Activated CD8-positive, alpha-beta memory T cell treated with anti-CD3 and anti-CD28 coated beads for 24 hours (primary cell): Measurements from ENCODE around the gene TRAPPC1.

Source experiments
- DNase-seq: peaks from one replicate; pipeline ENCODE4 v3.0.0-alpha.2; 2020

The TRAPPC1 gene

DNA sequence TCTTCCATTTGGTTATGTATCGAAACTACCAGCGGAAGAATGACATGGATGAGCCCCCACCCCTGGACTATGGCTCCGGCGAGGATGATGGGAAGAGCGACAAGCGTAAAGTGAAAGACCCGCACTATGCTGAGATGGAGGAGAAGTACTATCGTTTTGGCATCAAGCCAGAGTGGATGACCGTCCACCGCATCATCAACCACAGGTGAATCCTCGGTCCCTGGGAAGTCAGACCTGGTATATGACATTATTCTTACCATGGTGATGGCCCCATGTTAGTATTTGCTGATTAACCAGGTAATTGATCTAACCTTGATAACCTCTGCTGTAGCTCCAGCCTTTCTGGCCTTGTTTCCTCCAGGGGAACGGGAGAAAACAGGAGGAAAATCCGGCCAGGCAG, 34.7 kb downstream of the TRAPPC1 start:
- DNase-seq, result no peak

DNA sequence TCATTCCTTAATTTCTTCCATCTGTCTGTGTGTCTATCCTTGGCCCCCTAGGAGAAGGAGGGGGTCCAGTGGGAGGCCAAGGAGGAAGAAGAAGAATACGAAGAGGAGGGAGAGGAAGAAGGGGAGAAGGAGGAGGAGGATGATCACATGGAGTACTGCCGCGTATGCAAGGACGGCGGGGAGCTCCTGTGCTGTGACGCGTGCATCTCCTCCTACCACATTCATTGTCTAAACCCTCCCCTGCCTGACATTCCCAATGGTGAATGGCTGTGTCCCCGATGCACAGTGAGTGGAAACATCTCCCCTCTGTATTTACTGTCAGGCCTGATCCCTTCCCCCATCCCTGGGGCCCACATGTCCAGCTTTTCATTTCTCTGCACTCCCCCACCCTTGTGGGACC, 36.9 kb downstream of the TRAPPC1 start:
- DNase-seq, result no peak

DNA sequence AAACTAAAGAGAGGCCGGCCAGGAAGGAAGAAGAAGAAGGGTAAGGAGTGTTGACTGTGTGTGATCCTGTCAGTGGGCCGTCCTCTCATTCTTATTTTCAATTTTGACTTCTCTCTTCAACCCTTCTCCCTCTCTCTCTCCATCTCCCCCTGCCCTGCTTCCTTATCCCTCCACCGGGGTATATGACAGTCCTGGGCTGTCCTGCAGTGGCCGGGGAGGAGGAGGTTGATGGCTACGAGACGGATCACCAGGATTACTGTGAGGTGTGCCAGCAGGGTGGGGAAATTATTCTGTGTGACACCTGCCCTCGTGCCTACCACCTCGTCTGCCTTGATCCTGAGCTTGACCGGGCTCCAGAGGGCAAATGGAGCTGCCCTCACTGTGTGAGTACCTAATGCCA, 37.5 kb downstream of the TRAPPC1 start:
- DNase-seq, result no peak

DNA sequence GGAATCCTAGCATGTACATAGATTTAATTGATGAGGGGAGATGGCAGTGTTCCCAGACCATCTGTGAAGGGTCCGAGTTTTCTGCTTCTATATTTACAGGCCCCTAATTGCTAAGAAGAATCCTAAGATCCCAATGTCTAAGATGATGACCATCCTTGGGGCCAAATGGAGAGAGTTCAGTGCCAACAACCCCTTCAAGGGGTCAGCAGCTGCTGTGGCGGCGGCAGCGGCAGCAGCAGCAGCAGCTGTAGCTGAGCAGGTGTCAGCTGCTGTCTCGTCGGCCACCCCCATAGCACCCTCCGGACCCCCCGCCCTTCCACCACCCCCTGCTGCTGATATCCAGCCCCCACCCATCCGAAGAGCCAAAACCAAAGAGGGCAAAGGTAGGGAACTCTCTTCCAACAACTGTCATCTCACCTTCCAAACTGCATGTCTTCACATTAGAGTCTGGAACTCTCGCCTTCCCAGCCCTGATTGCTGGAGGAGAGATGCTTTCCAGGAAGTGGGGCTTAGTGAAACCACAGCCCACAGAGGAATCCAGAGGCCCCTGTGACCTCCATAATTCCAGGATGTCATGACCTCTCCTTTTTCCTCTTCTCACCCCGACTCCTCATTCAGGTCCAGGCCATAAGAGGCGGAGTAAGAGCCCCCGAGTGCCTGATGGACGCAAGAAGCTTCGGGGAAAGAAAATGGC, 38.4 kb downstream of the TRAPPC1 start:
- DNase-seq, result no peak

DNA sequence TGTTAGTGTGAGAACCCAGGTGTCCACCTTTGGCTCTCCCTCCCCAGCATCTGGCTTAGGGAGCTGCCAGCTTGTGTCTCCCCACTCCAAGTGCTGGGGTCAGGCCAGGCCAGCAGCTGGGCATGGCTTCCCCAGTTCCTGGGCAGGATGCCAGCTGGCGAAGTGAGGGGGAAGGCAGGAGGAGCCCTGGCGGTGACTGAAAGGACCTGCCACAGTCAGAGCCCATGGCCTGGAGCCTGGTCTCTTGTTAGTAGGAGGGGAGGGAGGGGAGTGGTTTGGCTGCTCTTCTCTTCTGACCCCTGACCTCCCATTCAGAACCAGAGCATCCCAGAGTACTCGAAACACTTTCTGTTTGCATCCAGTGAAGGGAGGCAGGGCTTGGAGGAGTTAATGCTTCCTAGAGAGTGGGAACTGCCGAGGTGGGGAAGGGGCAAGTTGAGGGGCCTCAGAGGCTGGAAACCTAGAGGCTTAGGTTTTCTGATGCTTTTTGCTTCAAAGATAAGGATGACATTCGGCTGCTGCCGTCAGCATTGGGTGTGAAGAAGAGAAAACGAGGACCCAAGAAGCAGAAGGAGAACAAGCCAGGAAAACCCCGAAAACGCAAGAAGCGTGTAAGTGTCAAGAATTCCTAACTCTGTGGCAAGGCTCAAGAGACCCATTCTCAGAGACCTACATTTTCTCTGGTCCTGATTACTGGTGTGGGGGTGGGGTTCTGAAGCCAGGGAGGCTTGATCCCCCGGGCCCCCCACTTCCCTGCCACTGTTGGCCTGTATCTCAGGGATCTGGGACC, 42.4 kb downstream of the TRAPPC1 start:
- DNase-seq, result no peak

DNA sequence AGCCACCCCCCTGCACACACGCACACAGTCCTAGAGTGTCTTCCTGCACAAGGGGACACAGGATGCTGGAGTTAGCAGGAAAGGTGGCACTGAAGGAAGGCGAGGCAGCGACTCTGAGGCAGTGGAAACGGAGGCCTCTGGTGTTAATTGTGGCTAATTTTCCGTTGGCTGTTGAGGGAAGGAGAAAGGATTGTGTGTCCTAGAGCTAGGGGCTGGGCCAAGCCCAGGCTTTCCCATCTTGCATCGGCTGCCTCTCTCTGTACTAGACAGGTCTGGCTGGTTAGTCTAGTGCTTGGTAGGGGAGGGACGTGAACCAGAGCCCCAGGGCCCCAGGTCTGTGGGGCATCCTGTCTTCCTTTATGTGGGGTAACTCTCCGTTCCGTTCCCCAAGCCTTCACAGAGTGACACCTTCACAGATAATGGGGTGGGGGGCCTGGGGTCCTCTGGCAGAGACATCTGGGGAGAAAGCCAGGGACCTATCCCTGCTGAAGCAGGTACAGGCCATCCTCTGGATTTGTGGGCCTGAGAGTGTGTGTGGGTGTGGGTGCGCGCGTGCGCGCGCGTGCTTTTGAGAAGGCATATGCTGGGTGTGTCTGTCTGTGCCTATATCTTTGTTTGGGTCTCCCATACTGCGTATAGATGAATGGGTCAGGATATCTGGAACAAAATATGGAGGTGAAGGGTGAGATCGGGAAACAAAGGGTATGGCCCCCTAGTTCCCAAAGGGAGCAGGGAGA, 43.4 kb downstream of the TRAPPC1 start, which contains the start of gene CHD3:
Gene CHD3 (plus strand): TSS at position 606 of the 737 bp plus-strand sequence. CDS start 212 bp downstream, outside the sequence.
- DNase-seq, result peak; percentile 81

DNA sequence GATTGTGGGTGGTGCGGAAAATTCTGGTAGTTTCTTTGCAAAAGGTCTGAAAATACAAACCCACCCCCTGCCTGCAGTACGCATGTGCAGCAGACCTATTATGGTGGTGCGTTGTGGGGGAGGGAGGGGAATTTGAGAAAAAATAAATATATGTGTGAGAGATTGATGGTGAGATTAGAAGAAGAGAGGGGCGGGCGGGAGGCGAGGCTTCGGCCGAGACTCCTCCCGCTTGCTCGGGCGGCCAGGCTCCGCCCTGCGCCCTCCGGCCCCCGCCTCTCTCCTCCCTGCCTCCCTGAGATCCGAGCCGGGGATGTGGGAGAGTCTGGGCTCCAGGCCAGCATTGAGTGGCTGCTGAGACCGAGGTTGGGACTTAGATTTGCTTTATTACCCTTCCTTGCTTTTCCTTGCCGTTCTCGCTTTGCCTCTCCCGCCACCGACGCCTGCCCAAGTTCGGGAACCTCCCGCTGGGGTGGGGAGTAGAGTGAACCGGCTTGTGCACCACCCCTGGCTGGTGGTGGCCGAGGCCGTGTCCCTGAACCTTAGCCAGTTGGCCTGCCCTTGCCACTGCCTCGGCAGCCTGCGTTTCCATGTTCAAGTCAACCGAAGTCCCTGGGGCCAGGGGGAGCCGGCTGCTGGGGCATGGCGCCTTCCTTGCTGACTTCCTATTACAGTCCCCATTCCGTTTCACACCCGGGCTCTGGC, 44.1 kb downstream of the TRAPPC1 start:
- DNase-seq, result peak; percentile 91

DNA sequence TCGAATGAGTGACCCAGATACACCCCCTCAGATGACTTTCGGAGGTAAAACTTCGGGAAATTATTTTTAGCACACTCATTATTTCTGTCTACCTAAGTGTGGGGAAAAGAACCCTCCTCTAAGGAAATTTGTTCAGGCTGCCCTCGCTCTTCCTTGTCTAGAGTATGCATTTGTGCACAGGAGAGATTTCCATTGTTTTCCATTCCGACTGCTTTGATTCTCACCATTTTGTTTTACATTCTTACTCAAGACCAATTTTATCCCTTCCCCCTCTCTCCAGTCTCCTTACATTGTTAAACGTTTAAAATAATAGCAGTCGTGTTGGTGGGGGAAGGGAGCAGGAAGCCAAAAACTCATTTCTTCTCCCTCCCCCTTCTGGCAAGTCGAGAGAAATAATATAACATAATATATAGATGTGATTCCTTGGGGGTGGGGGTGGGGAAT, 44.7 kb downstream of the TRAPPC1 start:
- no peak for DNase-seq

DNA sequence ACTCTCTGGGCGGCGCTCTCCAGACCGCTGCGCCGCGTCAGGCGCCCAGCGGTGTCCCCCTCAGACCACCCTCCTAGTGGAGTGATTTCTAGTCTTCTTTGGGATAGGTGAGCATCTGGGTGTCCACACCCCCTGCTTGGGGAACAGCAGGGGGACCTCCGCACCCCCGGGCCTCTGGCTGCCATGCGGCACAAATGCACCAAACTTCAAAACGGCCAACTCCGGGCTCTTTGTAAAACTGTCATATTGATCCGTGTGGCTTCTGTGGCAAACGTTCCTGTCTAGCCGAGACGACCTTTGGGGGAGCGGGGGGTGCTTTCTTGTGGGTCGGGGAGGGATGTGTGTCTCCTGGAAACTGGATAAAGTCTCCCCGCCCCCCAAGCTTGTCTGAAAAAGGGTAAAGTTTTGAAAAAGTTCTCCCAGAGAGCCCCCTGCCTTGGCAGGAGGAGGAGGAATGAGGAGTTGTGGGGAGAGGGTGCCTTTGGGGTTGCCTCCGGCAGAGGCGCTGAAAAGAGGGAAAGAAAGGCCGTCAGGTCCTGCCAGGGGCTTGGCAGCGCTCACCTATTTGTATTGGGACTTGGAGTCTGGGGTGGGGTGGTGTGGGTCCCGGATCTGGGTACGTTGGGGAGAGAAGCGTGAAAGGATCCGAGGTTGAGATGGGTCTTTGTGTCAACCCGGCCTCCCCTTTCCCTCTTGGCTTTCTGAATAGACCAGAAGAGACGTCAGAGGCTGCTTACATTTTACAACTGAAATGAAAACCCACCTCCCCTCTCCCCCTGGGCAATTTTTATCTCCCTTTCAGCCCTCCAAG, 45.3 kb downstream of the TRAPPC1 start:
- peak; percentile 83 for DNase-seq

DNA sequence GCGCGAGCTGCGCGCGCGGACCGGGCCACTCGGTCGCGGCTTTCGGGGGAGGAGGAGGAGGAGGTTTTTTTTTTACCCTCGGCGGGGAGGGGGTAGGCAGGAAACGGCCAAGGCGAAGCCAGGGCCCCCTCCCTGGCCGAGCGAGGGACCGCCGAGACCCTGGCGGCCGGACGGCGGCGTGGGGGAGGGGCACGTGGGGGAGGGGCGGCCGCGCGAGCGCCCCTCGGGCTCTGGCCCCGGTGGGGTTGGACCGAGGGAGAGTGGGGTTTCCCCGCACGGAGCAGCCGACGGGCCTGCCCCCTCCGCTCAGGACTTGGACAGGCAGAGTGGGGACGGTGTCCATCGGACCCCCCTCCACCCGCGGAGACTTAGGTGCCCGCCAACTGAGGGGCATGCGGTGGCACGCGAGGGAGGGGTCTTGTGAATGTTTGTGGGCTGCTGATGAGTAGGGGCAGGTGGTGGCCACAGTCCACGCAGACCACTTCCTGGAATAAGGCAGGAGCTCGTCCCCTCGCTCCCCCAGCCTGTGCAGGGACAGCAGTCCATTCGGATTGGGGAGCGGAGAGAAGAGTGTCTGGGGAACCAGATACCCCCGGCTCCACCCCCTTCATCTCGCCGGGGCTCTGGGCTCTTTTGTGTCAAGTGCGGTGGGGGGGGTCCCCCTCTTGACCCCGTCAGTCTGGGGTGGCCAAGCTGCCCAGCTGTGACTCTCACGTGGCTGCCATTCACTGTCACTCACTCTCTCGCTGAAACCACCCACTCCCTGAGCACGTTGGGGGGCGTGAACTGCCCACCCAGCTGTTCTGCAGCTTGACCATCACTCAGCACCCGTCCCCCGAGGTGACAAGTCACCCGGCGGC, 46.1 kb downstream of the TRAPPC1 start:
- peak; percentile 83 for DNase-seq

DNA sequence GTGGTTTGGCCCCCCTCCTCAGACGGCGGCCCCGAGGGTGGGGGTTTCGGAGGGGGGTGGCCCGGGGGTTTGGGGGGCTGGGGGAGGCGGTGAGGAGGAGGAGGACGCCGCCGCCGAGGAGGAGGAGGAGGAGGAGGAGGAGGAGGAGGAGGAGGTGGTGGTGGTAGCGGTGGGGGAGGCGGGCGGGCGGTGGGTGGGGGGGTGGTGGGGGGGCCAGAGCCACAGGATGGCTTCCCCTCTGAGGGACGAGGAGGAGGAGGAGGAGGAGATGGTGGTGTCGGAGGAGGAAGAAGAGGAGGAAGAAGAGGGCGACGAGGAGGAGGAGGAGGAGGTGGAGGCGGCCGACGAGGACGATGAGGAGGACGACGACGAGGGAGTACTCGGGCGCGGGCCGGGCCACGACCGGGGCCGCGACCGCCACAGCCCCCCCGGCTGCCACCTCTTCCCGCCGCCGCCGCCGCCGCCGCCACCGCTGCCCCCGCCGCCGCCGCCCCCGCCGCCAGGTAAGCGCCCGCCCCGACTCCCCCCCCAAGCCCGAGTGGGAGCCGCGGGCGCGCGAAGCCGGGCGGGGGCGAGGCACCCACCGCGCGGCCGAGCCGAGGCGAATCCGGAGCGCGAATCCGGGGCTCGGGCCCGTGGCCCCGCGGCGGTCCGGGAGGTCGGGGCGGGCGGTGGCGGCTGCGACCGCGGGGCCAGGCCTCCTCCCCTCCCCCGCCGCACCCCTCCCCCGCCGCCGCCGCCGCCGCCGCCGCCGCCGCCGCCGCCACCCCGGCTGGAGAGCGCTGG, 47.0 kb downstream of the TRAPPC1 start:
- peak; percentile 76 for DNase-seq

DNA sequence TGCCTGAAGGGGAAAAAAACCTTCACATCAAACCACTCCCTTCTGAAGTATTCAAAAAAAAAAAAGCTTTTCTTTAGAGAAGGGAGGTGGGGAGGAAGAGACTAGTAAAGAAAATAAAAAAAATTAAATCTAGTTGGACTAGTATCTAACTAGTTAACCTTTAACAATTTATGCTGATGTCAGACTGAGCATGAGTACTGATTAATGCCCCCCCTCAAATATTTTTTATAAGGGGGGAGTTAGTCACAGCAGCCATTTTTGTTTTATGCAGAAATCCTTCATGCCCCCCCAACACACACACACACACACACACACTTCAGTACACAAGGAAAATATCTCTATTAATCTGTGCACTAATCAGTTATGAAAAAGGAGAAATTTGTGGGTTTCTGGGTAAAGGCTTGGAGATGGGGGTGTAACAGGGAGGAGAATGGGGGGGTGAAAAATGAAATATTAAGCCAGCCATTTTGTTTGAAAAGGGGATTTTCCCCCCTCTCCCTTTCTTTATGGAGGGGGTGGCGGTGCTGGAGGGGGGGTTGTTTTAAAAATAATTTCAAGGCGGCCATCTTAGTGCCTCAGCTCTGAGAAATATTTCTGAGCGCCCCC, 47.9 kb downstream of the TRAPPC1 start:
- no peak for DNase-seq

DNA sequence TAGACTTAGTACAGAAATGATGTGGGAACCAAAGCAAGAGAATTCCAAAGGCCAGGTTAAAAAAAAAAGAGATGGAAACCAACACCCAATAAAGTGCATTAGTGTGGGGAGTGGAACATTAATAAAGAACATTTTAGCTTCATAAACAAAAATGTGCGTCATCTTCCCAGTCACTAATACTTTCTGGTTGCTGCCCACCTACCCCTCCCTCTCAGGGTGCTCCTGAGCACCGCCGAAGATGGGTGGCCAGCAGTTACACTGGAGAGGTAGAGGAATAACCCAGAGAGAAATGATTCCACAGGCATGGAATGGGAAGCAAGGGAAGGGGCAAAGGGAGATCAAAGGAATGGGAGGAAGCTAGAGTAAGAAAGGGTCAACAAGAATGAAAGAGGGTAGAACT, 49.1 kb downstream of the TRAPPC1 start:
- DNase-seq, result no peak

DNA sequence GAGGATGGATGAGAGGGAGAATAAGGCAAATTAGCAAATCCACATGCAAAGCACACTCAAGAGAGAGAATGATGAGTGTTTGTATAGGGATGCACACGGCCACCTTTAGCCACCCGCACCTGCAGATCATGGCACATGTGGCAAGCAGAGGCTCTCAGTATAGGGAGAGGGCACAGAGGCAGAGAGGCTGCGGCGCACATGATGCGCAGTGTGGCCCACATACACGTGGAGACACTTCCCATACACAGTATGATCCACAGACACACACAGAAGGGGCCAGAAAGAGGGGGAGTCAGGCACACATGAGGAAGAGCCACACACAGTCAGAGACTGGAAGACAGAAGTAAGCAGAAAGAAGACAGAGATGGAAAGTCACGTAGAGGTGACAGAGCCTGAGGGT, 49.7 kb downstream of the TRAPPC1 start:
- no peak for DNase-seq

DNA sequence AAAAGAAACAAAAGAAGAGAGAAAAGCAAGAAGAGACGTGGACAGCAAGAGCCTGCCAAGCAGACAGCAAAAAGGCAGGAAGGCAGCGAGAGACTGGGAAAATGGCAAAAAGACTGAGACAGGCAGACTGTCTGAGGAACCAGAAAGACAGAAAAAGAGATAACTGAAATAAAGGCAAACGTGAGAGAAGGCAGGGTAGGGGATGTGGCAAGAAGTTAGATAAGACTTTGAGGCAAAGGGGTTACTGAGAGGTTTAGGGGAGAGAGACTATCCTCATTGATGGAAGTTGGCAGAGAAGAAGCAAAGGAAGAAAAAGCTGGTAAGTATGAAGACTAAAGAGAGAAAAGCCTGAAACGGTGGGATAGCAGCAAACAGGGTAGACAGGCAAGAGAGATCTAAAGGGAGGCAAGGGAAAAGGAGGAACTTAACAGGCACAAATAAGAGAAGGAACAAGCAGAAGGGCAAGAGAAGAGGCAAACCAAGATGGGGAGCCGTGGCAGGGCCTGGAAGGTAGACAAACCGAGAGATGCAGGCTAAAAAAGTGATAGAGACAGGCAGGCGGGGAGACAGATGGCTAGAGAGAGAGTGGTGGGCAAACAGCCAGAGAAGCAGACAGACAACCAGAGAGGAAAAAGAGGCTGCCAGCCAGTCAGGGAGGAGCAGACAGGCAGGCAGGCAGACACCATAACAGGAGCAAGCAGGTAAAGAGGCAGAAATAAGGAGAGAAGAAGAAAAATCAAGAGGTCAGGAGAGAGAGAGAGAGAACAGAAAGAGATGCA, 50.3 kb downstream of the TRAPPC1 start:
- DNase-seq, result no peak
